ENCODE measurements around the gene TMTC2.

TMTC2 gene

DNA sequence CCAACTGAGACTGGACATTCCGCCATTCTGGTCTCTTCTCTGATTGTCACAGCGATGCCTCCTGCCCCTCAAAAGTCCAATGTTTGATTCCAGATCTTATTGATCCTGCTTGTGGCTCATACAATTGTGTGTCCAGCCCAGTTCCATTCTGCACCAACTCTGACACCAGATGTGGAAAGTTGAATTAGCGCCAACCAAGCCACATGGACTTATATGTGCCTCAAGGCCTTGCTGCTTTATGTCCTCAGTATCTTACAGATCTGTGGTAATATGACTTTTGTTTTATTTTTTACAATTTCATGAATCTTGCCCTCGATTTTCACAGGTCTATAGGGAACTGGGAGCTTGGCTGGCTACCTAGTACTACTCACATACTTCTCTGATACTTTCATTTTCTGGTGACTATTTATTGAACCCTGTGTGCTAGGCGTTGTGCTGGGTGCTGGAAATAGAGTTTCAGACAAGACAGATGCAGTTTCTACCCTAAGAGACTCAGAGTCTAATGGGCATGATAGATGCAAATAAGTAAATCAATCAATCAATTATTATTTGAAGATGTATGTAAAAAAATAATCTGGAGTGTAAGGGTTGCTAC, 472.0 kb downstream of the TMTC2 start:
- TF ChIP-seq, protein P1, sequence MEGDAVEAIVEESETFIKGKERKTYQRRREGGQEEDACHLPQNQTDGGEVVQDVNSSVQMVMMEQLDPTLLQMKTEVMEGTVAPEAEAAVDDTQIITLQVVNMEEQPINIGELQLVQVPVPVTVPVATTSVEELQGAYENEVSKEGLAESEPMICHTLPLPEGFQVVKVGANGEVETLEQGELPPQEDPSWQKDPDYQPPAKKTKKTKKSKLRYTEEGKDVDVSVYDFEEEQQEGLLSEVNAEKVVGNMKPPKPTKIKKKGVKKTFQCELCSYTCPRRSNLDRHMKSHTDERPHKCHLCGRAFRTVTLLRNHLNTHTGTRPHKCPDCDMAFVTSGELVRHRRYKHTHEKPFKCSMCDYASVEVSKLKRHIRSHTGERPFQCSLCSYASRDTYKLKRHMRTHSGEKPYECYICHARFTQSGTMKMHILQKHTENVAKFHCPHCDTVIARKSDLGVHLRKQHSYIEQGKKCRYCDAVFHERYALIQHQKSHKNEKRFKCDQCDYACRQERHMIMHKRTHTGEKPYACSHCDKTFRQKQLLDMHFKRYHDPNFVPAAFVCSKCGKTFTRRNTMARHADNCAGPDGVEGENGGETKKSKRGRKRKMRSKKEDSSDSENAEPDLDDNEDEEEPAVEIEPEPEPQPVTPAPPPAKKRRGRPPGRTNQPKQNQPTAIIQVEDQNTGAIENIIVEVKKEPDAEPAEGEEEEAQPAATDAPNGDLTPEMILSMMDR (IDR thresholded peaks at IDR 0.05; ENCODE audit: insufficient read depth, missing control alignments), result no peak
- DNase-seq (ENCODE audit: insufficient read length, low spot score) (no peak), FAIRE-seq (no peak)

GRCh38 chr12:83161456-83161855, 474.8 kb downstream of the TMTC2 start:
- FAIRE-seq (no peak), DNase-seq (ENCODE audit: insufficient read length, low spot score) (no peak)
- TF ChIP-seq, protein P1 (IDR thresholded peaks at IDR 0.05; ENCODE audit: insufficient read depth, missing control alignments), result no peak

- TF ChIP-seq, protein P1 (IDR thresholded peaks at IDR 0.05; ENCODE audit: insufficient read depth, missing control alignments), result no peak
- no peak for FAIRE-seq
- no peak for DNase-seq (ENCODE audit: insufficient read length, low spot score)
Observed at GRCh38 chr12:83168751-83169150, 482.0 kb downstream of the TMTC2 start.

- TF ChIP-seq, protein P1 (IDR thresholded peaks at IDR 0.05; ENCODE audit: insufficient read depth, missing control alignments), result no peak
- DNase-seq (ENCODE audit: insufficient read length, low spot score) (no peak), FAIRE-seq (no peak)
Observed at GRCh38 chr12:83172441-83172840, 485.7 kb downstream of the TMTC2 start.

- FAIRE-seq (no peak), DNase-seq (ENCODE audit: insufficient read length, low spot score) (no peak)
- TF ChIP-seq, protein P1 (IDR thresholded peaks at IDR 0.05; ENCODE audit: insufficient read depth, missing control alignments), result no peak
Observed at GRCh38 chr12:83172866-83173649, 486.4 kb downstream of the TMTC2 start.

DNA sequence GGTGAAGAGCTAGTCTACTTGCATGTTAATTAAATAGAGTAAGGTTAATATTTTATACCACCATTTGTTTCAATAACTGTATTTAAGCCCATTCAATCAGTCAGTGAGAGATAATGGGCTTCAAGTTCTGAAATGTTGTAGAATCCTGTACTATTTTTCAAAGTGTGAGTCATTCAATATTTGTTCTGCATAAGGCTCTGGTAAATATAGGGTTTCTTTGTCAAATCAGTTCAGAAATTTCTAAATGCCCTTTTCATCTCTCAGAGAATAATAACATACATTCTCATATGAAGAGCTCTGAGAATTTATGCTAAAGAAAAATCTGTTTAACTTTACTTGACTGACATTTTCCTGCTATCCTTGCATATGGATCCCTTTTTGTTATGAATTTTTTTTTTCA, 493.3 kb downstream of the TMTC2 start:
- no peak for FAIRE-seq

More for the DNA sequence above, 493.3 kb downstream of the TMTC2 start:
- no peak for DNase-seq (ENCODE audit: insufficient read length, low spot score)
- TF ChIP-seq, protein P1 (IDR thresholded peaks at IDR 0.05; ENCODE audit: insufficient read depth, missing control alignments), result no peak
